ENCODE data around the gene EMILIN3.

The EMILIN3 gene

GRCh38 chr20:41364236-41364855, 2.3 kb downstream of the EMILIN3 start:
- DNase-seq (ENCODE audit: low read depth) = no peak

GRCh38 chr20:41363601-41364000, 3.0 kb downstream of the EMILIN3 start:
- no peak for DNase-seq (ENCODE audit: low read depth)

- no peak for DNase-seq (ENCODE audit: low read depth)
Measured at GRCh38 chr20:41362748-41363140, 3.9 kb downstream of the EMILIN3 start.

GRCh38 chr20:41361757-41362747, 4.6 kb downstream of the EMILIN3 start:
- no peak for DNase-seq (ENCODE audit: low read depth)

- DNase-seq (ENCODE audit: low read depth) = no peak
Measured at GRCh38 chr20:41360831-41361756, 5.5 kb downstream of the EMILIN3 start.

- no peak for DNase-seq (ENCODE audit: low read depth)
Measured at GRCh38 chr20:41359541-41360011, 7.0 kb downstream of the EMILIN3 start.

- DNase-seq (ENCODE audit: low read depth) = no peak
Measured at GRCh38 chr20:41358717-41359116, 7.9 kb downstream of the EMILIN3 start.

GRCh38 chr20:41358230-41358629, 8.4 kb downstream of the EMILIN3 start:
- DNase-seq (ENCODE audit: low read depth) = no peak

- DNase-seq (ENCODE audit: low read depth) = no peak
Measured at GRCh38 chr20:41357424-41358163, 9.0 kb downstream of the EMILIN3 start.

GRCh38 chr20:41356951-41357350, 9.7 kb downstream of the EMILIN3 start:
- DNase-seq (ENCODE audit: low read depth) = no peak

- DNase-seq (ENCODE audit: low read depth) = no peak
Measured at GRCh38 chr20:41355598-41356203, 10.9 kb downstream of the EMILIN3 start.

GRCh38 chr20:41355192-41355591, 11.4 kb downstream of the EMILIN3 start:
- DNase-seq (ENCODE audit: low read depth) = no peak

- DNase-seq (ENCODE audit: low read depth) = no peak
Measured at GRCh38 chr20:41353530-41353929, 13.1 kb downstream of the EMILIN3 start.

GRCh38 chr20:41352666-41353065, 14.0 kb downstream of the EMILIN3 start:
- DNase-seq (ENCODE audit: low read depth) = no peak

- no peak for DNase-seq (ENCODE audit: low read depth)
Measured at GRCh38 chr20:41352106-41352505, 14.5 kb downstream of the EMILIN3 start.

GRCh38 chr20:41350408-41350962, 16.1 kb downstream of the EMILIN3 start:
- DNase-seq (ENCODE audit: low read depth) = no peak

- no peak for DNase-seq (ENCODE audit: low read depth)
Measured at GRCh38 chr20:41349943-41350342, 16.7 kb downstream of the EMILIN3 start.

- no peak for DNase-seq (ENCODE audit: low read depth)
Measured at GRCh38 chr20:41349266-41349665, 17.4 kb downstream of the EMILIN3 start.

- no peak for DNase-seq (ENCODE audit: low read depth)
Measured at GRCh38 chr20:41348430-41349172, 18.0 kb downstream of the EMILIN3 start.

Data from activated T-cell treated with anti-CD3 and anti-CD28 coated beads for 24 hours (primary cell).